Measurements from ENCODE around the gene SLF2. TPM values are rescaled to one million over a fixed set of nuclear protein-coding genes. Genes with fewer than 3 reads are reported as not detected.

SLF2 gene, protein sequence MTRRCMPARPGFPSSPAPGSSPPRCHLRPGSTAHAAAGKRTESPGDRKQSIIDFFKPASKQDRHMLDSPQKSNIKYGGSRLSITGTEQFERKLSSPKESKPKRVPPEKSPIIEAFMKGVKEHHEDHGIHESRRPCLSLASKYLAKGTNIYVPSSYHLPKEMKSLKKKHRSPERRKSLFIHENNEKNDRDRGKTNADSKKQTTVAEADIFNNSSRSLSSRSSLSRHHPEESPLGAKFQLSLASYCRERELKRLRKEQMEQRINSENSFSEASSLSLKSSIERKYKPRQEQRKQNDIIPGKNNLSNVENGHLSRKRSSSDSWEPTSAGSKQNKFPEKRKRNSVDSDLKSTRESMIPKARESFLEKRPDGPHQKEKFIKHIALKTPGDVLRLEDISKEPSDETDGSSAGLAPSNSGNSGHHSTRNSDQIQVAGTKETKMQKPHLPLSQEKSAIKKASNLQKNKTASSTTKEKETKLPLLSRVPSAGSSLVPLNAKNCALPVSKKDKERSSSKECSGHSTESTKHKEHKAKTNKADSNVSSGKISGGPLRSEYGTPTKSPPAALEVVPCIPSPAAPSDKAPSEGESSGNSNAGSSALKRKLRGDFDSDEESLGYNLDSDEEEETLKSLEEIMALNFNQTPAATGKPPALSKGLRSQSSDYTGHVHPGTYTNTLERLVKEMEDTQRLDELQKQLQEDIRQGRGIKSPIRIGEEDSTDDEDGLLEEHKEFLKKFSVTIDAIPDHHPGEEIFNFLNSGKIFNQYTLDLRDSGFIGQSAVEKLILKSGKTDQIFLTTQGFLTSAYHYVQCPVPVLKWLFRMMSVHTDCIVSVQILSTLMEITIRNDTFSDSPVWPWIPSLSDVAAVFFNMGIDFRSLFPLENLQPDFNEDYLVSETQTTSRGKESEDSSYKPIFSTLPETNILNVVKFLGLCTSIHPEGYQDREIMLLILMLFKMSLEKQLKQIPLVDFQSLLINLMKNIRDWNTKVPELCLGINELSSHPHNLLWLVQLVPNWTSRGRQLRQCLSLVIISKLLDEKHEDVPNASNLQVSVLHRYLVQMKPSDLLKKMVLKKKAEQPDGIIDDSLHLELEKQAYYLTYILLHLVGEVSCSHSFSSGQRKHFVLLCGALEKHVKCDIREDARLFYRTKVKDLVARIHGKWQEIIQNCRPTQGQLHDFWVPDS
- 10 to 100 TPM; 25.8 to 50.7 (median 35.5) TPM for polyA plus RNA-seq (ENCODE audit: insufficient read length in 4 of 4)

DNA sequence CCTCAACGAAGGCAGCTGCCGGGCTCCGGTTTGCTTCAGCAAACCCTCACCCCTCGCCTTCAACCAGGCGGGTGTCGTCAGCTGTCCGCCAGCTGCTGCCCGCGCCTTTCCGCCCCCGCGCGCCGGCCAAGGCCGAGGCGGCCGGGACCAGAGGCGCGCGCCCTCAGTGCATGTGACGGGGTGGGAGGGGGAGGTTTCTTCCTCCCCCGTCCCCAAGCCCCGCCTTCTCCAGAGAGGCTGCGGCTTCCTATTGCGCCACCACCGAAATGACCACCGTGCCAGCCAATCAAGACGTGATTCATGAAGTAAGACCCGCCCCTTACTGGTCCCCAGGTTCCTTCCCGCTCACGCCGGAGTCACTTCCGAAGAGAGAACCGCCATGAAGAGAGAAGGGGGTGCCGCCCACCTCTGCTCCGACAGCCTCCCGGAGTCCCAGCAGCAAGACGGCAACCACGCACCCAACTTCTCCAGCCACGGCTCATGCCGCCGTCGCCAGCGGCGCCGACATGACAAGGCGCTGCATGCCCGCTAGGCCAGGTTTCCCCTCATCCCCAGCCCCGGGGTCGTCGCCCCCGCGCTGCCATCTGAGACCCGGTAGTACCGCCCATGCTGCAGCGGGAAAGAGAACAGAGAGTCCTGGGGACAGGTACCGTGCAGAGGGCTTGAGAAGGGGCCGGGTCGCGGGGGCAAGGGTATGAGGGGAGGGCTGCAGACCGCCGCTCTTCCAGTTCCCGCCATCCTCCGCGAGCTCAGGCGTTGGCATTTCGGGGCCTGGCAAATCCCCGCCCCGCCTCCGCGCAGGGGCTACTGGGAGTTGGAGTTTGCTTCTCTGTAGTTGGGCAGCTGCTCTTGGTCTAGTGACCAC, at the start of gene SLF2:
Gene SLF2, plus strand, starts transcription at position 359 of the 865 bp plus-strand sequence. Its CDS starts 148 bp downstream, at position 507.
- DNase-seq (ENCODE audit: low read depth in 4 of 4, low spot score in 2 of 4) = peak; percentile 66 to 98 (median 96)

DNA sequence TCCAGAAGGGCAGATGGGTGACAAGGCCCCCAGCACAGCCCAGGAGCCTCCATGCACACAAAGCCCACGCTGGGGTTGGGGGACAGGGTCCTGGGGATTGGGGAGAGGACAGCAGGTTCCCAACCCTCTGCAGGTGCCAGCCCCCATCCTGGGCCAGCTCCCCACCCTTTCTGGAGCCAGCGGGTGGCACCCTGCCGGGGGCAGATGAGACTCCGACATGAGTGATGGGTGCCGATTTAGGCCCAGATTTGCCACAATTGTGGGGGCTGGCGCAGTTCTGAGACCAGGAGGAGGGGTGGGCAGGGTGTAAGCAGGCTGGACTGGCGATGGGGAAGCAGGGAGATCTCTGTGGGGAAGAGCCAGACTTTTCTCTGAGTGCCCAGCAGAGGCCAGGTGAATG, 49.3 kb upstream of the SLF2 start:
- no peak for DNase-seq (ENCODE audit: low read depth in 4 of 4, low spot score in 2 of 4)

DNA sequence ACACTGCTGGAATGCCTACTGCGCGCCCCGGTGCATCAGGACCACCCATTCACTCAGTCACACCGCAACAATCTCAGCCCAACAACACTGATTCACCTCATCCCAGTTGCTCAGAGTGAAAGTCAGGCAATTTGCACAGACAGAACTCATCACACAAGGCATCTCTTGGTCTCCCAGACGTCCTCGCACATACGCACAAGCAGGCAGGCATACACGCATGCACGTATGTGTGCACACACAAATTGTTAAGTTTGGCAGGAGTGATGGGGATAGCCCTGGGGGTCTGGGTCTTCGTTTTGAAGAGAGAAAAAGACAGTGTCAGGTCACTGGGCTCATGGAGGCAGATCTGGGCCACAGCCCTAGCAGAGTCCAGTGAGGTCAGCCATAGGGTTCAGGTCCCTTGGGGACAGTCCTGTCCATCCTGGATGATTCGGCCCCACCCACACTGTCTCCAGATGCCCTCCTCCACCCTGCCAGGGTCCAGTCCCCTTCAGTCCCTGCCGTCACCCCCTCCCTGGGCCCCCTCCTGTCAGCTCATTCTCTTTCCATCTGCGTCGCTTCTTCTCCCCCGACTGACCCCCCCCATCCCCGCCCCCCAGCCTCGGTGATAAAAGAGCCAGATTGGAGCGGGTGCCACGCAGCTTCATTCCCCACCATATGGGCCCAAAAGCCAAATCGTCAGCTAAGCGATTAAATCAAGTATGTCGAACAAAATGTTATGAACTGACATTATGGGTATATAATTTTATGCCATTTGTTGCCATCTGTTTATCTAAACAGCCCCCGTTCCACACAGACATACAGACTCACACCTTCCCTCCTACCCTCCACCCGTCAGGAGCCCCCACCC, 48.5 kb upstream of the SLF2 start:
- no peak for DNase-seq (ENCODE audit: low read depth in 4 of 4, low spot score in 2 of 4)

DNA sequence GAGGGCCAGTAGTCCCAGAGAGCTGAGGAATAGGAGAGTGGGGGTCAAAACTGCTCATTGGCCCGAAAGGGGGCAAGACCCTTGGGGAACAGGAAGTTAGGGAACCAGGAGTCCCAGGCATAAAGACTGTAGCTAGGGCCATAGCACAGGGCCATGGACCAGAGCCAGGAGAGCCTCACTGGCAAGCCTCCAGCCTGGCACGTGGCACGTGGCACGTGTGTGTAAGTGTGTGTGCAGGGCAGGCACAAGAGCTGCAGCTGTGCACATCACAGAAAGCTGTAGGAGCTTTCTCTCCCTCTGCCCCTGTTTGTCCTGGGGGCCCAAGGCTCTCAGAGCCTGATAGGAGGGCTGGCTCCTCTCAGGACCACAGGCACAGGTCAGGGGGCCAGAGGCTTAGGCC, 47.8 kb upstream of the SLF2 start:
- no peak for DNase-seq (ENCODE audit: low read depth in 4 of 4, low spot score in 2 of 4)

DNA sequence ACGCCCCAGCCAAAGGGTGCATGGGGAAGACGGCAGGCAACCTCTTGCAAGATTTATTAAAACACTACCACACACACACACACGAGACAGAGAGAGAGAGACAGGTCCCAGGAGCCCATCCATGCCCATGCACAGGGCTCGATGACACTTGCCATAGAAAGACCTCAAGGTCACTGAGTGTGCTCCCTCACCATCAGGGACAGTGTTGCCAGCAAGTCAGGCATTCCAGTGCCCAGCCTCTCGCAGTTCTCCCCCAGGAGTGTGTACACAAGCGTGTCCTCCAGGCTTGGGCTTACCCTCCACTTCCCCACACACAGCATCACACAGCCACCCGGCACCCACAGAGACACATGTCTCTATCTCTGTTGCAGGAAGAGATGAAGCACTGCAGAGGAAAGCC, 46.8 kb upstream of the SLF2 start:
- DNase-seq (ENCODE audit: low read depth in 4 of 4, low spot score in 2 of 4) = no peak

DNA sequence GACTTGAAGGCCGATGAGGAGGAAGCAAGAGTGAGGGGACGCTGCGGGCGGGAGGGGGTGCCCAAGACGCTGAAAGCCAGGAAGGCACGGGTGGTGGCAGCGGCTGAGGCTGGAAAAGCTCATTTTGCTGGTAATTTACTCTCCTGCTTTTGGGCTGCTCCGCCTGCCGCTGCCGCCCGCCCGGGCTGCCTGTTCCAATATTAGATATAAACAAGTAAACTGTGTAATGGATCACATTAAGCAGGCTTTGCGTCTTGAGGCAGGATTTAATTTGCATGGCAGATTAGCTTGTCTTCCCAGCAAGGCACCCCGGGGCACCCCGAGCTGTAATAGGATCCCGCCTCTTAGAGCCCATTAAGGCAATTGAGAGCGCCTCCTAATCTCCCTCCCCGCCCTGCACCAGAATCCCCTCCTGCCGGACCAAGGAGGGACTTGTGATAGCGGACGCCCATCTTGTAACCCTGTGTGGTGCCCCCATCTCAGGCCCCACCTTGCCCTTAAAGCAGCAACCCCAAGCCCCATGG, 46.1 kb upstream of the SLF2 start:
- DNase-seq (ENCODE audit: low read depth in 4 of 4, low spot score in 2 of 4) = no peak

DNA sequence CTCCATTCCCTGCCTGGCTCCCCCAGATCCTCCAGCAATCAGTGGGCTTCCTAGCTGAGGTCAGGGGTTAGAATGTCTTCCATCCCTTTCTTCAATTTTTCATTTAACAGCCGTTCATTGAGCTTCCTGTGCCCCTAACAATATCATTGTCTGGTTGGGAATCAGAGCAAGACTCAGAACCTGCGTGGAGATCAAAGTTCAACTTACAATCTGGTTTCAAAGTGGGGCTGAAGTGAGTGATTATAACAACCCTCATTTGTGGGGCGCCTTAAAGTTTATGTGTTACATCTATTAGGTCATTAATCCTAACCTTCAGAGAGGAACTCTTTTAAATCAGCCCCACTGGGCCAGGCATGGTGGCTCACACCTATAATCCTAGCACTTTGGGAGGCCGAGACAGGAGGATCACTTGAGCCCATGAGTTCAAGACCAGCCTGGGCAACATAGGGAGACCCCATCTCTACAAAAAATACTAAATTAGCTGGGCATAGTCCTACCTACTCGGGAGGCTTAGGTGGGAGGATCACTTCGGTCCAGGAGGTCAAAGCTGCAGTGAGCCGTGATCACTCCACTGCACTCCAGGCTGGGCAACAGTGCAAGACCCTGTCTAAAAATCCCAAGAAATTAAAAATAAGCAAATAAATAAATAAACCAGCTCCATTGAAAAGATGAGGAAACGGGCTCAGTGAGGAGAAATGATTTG, 45.4 kb upstream of the SLF2 start:
- no peak for DNase-seq (ENCODE audit: low read depth in 4 of 4, low spot score in 2 of 4)

DNA sequence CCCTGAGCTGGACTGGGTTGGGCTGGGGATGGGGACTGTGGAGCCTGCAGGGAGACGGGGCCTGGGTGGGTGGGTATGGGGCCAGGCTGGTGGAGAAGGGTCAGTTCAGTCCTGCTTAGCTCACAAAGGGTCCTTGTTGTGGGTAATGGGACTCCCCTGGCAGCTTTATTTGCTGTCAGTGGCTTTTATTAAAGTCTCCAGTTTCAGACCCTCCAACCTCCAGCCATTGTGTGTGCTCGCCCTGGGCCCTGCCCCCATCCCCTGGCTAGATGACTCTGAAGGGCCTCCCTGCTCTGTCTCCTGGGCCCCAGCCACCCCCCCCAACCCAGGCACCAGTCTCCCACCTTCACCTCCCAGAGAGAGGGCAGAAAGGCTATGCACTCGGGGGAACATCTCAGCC, 44.4 kb upstream of the SLF2 start:
- DNase-seq (ENCODE audit: low read depth in 4 of 4, low spot score in 2 of 4) = no peak

DNA sequence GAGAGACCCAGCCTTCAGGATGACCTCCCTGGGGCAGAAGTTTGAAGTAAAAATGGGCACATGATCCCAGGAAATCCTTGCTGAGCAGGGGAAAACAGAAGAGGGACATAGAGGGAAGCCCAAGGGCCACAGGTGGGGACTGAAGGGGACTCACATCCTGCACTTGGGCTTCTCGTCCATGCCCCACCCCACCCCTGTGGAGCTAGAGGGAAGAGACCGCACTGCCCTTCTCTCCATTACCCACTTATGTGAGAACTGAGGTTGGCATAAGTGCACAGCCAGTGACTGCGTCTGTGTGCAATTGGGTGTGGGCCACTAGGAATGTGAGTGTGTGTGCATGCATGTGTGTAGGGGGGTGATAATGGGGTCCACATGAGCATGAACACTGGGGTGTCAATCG, 43.4 kb upstream of the SLF2 start:
- no peak for DNase-seq (ENCODE audit: low read depth in 4 of 4, low spot score in 2 of 4)

DNA sequence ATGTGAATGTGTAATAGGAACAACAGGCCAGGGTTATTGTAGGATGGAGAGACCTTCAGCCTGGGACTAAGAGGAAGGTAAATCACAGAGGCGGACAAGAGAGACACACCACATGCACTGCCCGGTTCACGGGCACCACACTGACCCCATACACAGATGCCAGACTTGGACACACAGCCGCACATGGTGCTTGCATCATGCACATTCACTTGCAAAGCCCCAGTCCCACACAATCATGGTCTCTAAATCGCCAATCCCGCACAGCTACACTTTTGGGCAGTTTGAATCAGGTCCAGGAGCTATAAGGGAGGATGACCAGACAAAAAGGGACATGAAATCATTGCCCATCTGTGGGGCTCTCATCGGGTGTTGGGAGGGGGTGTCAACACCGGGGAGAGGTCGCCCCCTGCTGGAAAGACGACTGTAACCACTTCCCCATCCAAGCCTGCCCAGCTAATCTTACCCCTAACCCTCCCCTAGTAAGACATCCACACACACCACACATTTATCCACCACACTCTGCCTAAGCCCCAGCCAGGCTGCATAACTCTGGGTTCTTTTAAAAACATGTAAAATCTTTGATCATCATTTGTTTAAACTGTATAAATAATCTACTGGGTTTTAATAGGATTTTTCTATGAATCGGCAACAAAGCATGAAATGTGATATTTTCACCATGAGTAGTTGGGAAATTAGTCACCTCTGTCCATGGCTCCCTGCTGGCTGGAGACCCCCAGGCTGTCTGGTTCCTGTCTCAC, 40.5 kb upstream of the SLF2 start:
- no peak for DNase-seq (ENCODE audit: low read depth in 4 of 4, low spot score in 2 of 4)

DNA sequence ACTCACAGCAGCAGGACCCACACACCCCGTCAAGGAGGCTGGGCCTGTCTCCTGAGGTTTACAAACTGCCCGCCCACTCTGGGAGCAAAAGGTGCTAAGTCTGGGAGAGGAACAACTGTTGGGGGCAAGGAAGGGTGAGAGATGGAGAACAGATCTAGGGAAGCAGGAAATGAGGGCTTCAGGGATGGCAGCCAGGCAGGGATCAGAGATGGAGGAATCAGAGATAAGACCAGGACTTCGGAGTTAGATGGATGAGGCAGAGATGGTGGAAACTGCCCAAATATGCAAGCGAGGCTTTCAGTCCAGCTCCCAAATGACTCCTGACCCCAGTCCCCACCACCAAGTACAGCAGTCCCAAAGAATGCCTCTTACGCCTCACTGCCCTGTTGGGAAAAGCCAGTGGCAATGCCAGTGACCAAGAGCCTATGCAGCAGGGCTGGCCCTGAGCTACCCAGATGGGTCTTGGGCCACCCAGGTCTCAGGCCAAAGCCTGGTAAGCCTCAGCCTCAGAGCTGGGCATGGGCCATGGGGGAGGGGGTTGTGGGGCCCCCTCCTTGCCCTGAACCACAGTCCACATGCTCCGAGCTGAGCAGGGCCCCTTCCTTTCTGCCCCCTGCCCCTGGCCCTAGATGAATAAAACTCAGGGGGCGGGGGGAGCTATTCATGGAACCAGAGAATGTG, 39.5 kb upstream of the SLF2 start:
- no peak for DNase-seq (ENCODE audit: low read depth in 4 of 4, low spot score in 2 of 4)

DNA sequence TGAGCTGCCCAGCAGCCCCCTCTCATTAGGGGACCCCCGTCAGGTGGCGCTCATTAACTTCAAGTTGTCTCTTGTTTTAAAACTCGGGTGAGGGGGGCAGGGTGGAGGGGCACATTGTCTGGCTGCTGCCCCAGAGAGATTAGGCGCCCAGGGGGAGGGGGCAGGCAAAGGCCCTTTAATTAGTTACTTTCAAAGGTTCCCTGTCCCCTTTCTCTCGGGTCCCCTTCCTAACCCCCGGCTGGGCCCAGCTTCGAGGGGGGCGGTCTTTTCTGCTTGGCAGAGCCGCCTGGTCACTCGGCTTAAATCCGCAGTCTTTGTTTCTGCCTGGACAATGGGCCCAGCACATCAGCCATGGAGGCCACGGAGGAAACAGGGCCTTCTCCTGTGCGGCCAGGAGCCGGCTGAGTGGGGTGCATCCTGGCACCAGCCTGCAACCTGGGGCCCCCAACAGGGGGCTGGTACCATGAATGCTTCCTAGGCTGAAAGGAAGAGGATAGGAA, 38.9 kb upstream of the SLF2 start:
- DNase-seq (ENCODE audit: low read depth in 4 of 4, low spot score in 2 of 4) = no peak

DNA sequence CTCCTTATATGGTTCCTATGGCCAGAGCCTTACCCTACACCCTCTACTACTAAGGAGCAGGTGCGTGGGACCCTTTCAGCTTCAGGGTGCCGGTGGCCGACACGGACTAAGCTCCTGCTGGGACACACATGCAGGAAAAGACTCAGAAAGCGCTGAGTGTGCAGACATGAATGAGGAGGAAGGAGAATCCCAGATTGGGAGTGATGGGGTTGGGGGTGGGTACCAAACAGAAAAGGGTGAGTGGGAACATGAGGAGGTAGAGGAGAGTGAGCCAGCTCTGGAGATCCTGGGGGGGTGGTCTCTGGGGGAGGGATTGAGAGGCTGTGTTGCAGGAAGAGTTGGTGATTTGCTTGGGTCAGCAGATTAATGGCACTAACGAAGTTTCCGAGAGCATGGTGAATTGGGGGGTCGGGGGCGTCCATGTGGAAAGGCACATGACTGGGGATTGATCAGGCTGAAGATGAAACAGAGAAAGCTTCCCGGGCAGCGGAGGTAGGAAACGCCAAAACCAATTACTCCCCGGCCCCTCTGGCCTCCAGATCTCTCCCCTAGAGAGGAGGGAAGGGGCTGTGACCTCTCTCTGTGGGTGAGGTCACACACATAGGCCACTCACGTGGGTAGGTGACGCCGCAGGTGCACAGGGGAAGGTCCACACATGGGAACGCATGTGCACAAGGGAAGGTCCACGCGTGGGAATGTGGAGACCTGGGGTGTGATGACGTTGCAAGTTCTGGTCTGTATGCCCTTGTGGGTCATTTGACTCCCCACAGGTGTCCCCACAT, 37.9 kb upstream of the SLF2 start:
- no peak for DNase-seq (ENCODE audit: low read depth in 4 of 4, low spot score in 2 of 4)

DNA sequence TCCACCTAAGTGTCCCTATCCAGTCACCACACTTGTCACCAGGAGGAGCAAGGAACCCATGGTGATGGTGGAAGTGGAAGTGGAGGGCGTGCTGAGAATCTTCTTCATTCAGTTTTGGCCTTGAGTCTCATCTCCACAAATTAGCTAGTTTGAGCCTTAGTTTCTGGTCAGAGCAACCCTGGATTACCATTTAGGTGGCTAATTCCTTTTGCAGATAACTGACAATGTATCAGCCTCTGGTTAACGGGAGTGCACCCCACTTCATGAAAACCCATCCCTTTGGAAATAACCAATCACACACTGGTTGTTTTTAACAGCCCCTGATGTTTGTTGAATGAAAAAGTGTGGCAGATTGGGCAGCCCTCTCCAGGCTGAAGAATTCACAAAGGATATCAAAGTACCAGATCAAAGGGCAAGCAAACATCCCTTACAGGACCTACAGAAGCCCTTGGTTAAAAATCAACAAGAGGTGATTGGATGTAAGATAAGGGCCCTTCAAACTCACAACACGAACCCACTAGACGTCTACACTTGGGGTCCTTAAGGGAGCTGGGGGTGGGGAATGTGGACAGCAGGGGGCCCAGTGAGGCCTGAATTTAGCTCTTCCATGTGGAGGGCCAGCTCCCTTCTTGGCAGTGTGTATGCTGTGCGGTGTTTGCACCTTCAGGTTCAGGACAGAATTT, 37.1 kb upstream of the SLF2 start:
- DNase-seq (ENCODE audit: low read depth in 4 of 4, low spot score in 2 of 4) = no peak
